Left lung (tissue), 10 donors: ENCODE measurements around the gene PTH1R. TPM values are rescaled to one million over a fixed set of nuclear protein-coding genes. Genes with fewer than 3 reads are reported as not detected.

ENCODE experiments used
- ATAC-seq: fragments of 200-7000 bp; cut with Tn5 transposase; one replicate; pipeline ENCODE4 v1.9.1; 2020; ENCODE audit warnings: moderate library complexity
- DNase-seq, 4 donors: peaks; one replicate each; pipeline ENCODE4 v3.0.0-alpha.2; 2013 to 2020
- H3K27ac ChIP-seq, 2 donors: fragments of 200-600 bp; sonication (generic) in 1 of 2; one replicate each; pipeline versions ENCODE4 v1.5.0 to v1.8.0; 2020 to 2021
- H3K27me3 ChIP-seq, 2 donors: fragments of 200-600 bp; sonication (generic) in 1 of 2; one replicate each; pipeline versions ENCODE4 v1.5.0 to v1.8.0; 2020 to 2021
- H3K36me3 ChIP-seq, 2 donors: fragments of 200-600 bp; sonication (generic) in 1 of 2; one replicate each; pipeline versions ENCODE4 v1.5.0 to v1.8.0; 2020 to 2021
- H3K4me1 ChIP-seq, 2 donors: fragments of 200-600 bp; one replicate each; pipeline ENCODE4 v1.8.0; 2021
- H3K4me3 ChIP-seq, 2 donors: fragments of 200-600 bp; sonication (generic) in 1 of 2; one replicate each; pipeline versions ENCODE4 v1.5.0 to v1.8.0; 2020 to 2021; ENCODE audit warnings: mild to moderate bottlenecking in 1 of 2
- H3K9me3 ChIP-seq, 2 donors: fragments of 200-600 bp; sonication (generic) in 1 of 2; one replicate each; pipeline versions ENCODE4 v1.5.0 to v1.8.0; 2020 to 2021
- CTCF ChIP-seq, 2 donors: fragments of 200-600 bp; sonication (generic) in 1 of 2; IDR thresholded peaks; one replicate each; pipeline versions ENCODE4 v1.5.0 to v1.8.0; 2021; ENCODE audit warnings: antibody characterized with exemption in 2 of 2
- intact Hi-C, 2 donors: fragments of 100-400 bp; cut with DNase I; formaldehyde crosslinking; loops; one replicate each; pipeline versions ENCODE4 v1.11.2 to v1.14.2; 2022
- polyA plus RNA-seq, 6 donors: library from polyadenylated mRNA; unstranded; fragments of 120-200 nt; gene quantifications; one replicate each; pipeline ENCODE4 v1.2.1, GENCODE V29; 2013; ENCODE audit not compliant: insufficient read length in 6 of 6
- total RNA-seq, 2 donors: library from RNA; stranded (reverse); fragmentation: NEBNext Ultra II Directional; extraction: Animal tissue kit (Norgen Biotek cat#: 25700); gene quantifications; one replicate each; pipeline ENCODE4 v1.2.1, GENCODE V29; 2021
- donor health status: DM: no; HTN: yes; CAD: no.
- donor health status: DM: no; HTN: no; CAD: no.

The PTH1R gene
- total and polyA plus RNA-seq, 8 donors = 12.0 to 131 (median 73.6) TPM

DNA sequence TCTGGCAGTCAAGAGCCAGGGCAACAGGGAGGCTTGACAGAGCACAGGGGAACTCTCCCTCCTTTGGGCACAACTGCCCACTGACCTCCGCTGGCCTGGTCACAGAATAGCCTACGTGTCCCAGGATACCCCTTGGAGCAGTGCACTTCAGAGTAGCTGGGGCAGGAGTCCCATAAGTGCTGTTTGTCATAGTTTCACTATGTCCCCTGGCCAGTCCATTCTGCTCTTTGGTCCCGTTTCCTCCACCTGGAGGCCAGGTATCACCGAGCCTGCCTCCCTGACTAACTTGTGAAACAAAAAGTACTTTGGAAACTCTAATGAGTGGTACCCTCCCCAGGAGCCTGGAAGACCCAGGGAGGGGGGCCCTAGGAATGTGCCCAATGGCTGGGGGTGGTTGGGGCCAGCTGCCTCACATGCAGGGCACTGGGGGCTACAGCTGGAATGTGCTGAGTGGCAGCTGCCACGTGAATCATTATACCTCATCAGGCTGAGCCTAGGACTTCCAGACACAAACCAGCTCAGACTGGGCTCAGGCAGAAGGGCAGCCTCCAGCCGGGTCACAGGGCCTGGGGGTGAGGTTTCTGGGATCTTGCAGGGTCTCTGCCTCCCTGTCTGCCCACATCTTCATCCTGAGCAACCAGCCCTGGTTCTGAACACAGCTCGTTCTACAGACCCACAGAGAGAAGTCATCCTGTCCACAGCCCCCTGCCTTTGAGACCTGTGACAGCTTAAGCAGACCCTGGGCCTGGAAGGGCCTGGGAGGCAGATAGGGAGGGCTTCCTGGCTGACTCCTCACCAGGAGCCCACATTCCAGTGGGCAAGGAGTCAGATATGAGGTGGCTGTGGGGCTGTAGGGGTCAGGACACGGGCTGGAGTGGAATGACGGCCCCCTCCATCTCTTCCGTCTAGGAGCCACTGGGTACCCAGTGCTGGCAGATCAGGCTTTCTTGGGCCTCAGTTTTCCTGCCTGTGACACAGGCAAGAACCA is 914 bp upstream of the PTH1R start:
- no peak for TF ChIP-seq CTCF (IDR thresholded peaks at IDR 0.05)
- Histone ChIP-seq H3K27me3 (peaks cover 7 to 32% of the 10 kb centered on the region in 2 donors), H3K9me3 (no peaks in the 10 kb centered on the region), H3K4me3 (no peak overlapping the region), H3K4me1 (peaks cover 3 to 4% of the 10 kb centered on the region in 2 donors), H3K36me3 (no peaks in the 10 kb centered on the region), H3K27ac (no peak overlapping the region)
- intact Hi-C loops = no loop called here
- no peak for ATAC-seq
- DNase-seq = no peak

- H3K36me3 ChIP-seq = no peaks in the 10 kb centered on the region
- no peak overlapping the region for H3K4me3 ChIP-seq
- no peak overlapping the region for H3K27ac ChIP-seq
- ATAC-seq (peak; percentile 26), DNase-seq (no peak)
- H3K9me3 ChIP-seq = no peaks in the 10 kb centered on the region
- H3K4me1 ChIP-seq = peaks cover 9 to 26% of the 10 kb centered on the region in 2 donors
- H3K27me3 ChIP-seq = peaks cover 27 to 54% of the 10 kb centered on the region in 2 donors
- TF ChIP-seq CTCF (IDR thresholded peaks at IDR 0.05) = no peak
- intact Hi-C loops = no loop called here
Observed at GRCh38 chr3:46878781-46879436, 1.4 kb downstream of the PTH1R start.

DNA sequence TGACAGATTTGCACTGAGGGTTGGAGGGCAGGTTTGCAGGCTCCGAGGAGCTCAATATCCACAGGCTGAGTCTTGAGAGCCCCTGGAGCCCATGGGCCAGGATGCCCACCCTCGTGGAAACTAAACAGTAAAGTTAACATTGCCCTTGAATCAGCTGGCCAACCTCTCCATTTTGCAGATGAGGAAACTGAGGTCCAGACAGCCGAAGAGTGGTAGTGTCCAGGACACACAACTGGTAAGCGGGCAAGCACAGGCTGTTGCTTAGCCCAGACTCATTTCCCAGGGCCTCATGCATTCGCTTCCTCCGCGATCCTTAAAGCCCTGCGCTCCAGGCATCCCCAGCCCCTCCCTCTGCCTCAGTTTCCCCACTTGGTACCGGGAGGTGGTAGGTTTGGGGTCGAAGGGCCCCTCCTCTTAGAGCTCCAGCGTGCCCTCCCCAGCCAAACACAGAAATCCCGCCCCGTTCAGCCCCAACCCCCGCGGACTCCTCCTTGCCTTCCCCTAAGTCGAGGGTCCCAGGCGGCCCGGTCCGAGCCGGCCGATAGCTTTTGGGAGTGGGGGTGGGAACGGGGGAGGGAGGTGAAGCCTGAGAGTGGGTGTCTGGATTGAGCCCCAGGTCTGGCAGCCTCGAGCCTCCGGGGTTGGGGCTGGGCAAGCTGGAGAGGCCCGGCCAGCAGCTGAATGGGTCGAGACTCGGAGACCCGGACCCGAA is 3.5 kb downstream of the PTH1R start:
- no peaks in the 10 kb centered on the region for H3K36me3 ChIP-seq
- no peak for DNase-seq
- H3K27me3 ChIP-seq = peaks cover 33 to 65% of the 10 kb centered on the region in 2 donors
- peak overlapping the region; percentile 44 to 47 for H3K4me3 ChIP-seq
- no peak for TF ChIP-seq CTCF (IDR thresholded peaks at IDR 0.05)
- peaks cover 7 to 26% of the 10 kb centered on the region in 2 donors for H3K4me1 ChIP-seq
- intact Hi-C loops = no loop called here
- H3K27ac ChIP-seq = peak overlapping the region; percentile 68 to 86
- no peak for ATAC-seq
- no peaks in the 10 kb centered on the region for H3K9me3 ChIP-seq

DNA sequence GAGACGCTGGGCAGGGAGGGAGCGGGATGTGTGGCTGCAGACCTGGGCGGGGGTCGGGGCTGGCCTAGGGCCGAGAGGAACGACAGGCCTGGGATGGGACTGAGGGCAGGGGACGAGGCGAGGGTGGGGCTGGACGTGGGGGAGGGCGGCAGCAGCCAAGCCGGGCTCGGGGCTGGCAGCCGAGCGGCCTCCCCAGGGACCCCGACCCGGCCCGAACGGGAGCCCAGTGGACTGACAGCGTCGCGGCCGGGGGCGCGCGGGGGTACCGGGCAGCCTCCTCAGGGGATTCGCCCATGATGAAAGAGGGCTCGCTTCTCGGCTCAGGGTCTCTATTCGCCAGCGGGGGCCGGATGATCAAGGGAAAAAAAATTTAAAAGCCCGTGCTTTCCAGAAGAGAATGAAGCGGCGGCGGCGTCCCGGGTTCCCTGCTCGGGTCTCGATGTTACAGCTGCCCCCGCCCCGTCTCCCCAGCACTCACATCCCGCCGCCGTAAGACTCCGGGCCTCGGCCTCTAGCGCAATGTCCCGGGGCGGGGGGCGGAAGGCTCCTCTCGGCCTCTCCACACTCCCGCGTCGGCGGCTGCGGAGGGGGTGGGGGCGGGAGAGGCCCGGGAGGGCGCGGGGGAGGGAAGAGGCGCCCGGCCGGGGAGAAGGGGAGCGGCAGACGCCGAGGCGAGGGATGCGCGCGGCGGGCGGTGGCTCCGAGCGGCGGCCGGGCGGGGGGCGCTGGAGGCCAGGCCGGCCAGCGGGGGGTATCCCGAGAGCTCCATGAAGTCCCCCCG is 4.3 kb downstream of the PTH1R start:
- Histone ChIP-seq H3K27ac (peak overlapping the region; percentile 68 to 86), H3K36me3 (no peaks in the 10 kb centered on the region), H3K9me3 (no peaks in the 10 kb centered on the region), H3K4me3 (peak overlapping the region; percentile 44 to 47), H3K4me1 (peaks cover 7 to 26% of the 10 kb centered on the region in 2 donors), H3K27me3 (peaks cover 33 to 71% of the 10 kb centered on the region in 2 donors)
- no peak for TF ChIP-seq CTCF (IDR thresholded peaks at IDR 0.05)
- intact Hi-C loops = no loop called here
- ATAC-seq (peak; percentile 42), DNase-seq (peak in 1 of 4 donors; percentile 63)
